ENCODE results near the gene FAM72C. TPM values are rescaled to one million over a fixed set of nuclear protein-coding genes. Genes with fewer than 3 reads are reported as not detected.

The FAM72C gene
- total RNA-seq, 4 donors from 2014 or later: 0.47 TPM; not detected in 3

Small RNAs within 50 kb of the gene (small RNA-seq; reads per million reads assigned to genes)
- gene HIST2H3PS2: 0 reads per million in 2 donors
